HG03066 (cell line): Measurements from ENCODE around the gene LHFPL6.
"Not testable (repeated sequence)": the region's sequence is repeated elsewhere in the genome, so short reads cannot be mapped to it uniquely, and the experiment has no call there.

Experiments
- ATAC-seq: cut with Tn5 transposase; IDR thresholded peaks from one replicate; pipeline ENCODE4 v1.9.1; 2021; ENCODE audit warnings: low read depth; ENCODE audit not compliant: unreplicated experiment

LHFPL6 gene

DNA sequence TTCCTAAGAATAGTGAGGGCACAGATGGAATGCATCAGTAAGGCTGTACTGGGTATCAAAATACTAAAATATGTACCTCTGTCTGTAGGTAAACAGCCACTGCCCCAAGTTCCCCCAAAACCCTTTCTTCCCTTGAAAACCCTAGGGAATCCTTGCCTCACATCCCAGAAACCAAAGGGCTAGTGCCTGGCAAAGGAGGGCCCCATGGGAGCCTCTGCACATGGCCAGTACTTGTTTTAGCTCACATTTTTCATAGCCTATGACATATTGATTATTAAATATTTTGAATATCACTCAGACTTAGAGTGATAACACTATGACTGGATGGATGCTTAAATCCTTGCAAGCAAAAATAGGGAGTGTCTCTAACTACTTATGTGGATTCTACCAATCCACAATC is 237.1 kb downstream of the LHFPL6 start:
- no peak for ATAC-seq

GRCh38 chr13:39364947-39365468 is 238.0 kb downstream of the LHFPL6 start:
- no peak for ATAC-seq

GRCh38 chr13:39363382-39363772 is 239.6 kb downstream of the LHFPL6 start:
- ATAC-seq: no peak

DNA sequence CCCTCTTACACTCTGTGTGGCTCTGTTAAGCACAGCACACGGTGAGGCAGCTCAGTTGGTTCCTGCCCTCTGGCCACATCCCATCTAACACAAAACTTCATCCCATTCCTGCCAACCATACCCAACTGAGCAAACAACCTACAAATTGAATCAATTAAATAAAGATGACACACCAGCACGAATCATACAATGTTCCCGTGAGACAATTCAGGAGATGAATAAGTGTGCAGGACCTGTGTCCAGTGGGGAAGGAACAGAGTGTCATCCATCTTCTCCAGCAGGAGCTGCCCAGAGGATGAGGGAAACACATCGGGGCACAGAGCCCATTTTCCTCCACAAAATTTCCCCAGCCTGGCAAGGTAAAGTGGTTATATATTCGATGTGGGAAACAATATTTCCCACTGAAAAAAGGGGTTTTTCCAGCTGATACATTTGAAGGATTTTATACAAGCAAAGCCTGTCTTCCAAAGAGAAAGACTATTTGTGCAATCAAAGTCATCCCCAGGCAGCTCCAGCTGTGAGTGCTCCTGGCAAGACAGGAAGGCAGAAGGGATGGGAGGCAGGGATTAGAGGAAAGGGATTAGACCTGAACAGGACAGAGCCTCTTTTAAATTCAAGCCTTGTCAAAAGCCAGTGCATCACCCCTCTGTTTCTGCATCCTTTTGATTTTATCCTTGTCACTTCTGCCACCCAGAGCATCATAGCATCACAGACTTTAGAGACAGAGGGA is 240.2 kb downstream of the LHFPL6 start:
- ATAC-seq: no peak

DNA sequence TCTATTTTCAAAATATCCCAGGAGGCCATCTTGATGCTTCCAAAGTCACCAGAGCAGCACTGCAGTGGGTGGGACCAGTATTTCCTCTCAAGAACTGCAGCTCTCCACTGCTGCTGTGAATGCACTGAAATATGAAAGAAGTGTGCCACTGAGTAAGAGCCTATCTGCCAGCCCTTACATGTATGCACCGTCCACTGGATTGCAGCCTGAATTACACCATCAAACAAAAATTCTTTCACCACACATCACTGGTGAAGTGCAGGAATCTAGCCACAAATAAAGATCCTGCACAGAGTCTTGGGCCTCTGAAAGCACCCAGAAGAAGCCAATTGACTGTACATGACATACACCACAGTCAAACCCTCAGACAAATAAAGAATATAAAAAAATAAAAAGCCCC is 249.0 kb downstream of the LHFPL6 start:
- no peak for ATAC-seq

DNA sequence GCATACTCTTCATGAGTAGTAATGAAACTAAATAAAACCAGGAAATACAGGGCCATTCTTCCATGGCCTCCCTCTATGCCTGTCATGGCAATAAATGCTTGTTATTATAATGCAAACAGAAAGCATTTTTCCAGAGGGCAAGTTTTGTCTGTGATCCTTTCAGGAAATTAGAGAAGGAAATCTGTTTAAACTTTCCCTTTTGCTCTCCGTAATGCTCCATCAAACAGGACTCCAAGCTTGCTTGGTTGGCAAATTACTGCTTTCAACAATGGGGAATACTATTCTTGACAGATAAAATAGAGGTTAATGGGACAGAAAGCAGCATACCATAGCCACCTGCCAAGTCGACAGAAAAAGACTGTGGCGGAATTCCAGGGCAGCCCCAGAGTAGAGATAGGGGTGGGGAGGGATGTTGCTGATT is 252.5 kb downstream of the LHFPL6 start:
- ATAC-seq: no peak

DNA sequence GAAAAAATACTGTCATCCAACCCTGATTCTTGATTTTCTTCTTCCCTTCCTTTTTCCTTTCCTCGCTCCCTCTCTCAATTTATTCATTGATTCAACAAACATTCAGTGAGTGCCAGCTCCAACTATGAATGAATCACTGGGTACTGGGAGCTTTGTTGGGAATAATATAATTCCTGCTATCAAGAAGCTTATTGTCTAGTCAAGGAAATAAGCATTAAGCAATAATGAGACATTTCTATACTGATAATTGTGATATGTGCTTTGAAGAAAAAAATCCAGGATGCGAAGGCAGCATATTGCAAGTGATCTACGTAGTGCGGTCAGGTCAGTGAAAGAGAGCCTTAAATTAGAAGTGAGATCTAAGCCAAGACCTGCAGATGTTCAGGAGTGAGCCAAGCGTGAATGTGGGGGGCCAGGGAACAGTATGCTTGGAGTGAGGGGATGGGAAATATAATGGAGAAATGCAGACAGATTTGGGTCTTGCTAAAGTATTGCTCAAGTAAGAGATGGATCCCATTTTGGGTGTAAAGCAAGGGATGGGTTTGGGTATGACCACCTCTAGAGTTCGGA is 253.5 kb downstream of the LHFPL6 start:
- ATAC-seq: no peak

GRCh38 chr13:39347926-39348901 is 254.8 kb downstream of the LHFPL6 start:
- no peak for ATAC-seq

DNA sequence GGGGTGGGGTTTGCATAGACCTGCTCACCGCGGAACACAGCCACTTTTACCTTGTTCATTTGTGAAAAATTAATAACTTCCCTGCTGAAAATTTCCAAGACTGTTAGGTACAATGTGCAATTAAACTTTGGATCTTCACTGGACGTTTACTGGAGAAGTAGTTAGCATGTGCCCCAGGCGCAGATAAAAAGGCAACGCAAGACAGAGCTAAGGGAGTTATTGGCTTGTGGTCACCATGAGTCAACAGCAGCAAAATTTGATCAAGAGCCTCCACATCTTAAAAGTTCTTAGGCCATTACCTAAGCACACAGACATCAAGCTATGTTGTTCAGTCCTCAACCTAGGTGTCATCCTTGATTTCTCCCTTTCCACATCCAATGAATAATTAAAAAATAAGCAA is 257.0 kb downstream of the LHFPL6 start:
- ATAC-seq: no peak

- ATAC-seq: no peak
Observed at GRCh38 chr13:39341251-39341650, 261.7 kb downstream of the LHFPL6 start.

- ATAC-seq: not testable (repeated sequence)
Observed at GRCh38 chr13:39338114-39338513, 264.9 kb downstream of the LHFPL6 start.

- no peak for ATAC-seq
Observed at GRCh38 chr13:39336937-39337336, 266.1 kb downstream of the LHFPL6 start.

GRCh38 chr13:39336207-39336606 is 266.8 kb downstream of the LHFPL6 start:
- no peak for ATAC-seq

DNA sequence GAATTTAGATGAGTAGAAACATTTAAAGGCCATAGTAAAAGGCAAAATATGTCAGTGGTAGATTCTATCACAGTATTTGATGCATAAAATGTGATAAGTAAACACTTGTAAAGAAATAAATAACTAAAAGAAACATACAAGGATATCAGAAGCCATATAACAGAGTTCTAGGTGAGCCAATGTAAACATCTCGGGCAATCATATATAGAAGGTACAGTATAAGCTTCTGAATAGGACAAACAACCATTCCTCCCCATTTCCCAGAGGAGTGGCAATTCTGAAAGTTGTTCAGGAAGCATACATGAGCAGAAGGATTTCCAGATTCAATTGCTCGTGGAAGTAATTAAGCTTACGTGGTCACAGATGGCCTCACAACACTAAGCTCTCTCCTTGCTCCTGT is 267.3 kb downstream of the LHFPL6 start:
- ATAC-seq: no peak

DNA sequence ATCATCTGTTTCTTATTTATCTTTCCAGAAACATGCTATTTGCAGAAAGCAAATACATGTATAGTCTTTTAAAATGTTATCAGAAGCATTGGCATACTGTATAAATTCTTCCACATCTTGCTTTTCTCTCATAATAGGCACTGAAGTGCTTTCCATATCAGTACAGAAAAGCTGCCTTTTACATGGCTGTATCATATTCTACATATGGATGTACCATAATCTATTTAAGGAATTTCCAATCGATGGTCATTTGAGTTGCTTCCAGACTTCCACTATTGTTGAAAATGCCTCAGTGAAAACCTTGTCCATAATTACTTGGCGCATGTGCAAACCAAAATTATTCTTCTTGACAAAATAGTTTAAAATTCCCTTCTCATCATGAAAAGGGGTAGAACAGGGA is 272.5 kb downstream of the LHFPL6 start:
- ATAC-seq: no peak

DNA sequence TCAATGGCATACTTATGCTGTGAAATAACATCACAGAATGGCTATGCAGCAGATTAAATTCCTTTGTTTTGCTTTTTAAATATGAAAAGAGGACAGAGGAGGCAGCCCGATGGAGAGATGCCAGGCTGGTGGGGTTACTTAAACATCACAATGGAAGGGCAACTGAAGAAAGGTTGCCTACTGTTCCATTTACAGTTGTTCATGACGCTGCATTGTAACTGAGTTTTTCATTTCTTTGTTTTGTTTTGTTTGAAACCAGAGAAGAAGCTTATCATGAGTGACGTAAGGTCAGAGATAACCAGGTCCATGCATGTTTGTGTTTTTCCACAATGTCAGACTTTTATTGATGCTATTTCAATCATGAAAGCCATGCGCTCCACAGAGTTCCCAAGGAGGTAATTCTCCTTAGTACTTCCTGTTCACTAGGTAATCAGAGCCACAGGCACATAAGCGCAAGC is 273.8 kb downstream of the LHFPL6 start:
- no peak for ATAC-seq

- no peak for ATAC-seq
Observed at GRCh38 chr13:39327172-39327479, 275.9 kb downstream of the LHFPL6 start.

GRCh38 chr13:39326469-39327171 is 276.4 kb downstream of the LHFPL6 start:
- ATAC-seq: no peak

- ATAC-seq: no peak
Observed at GRCh38 chr13:39324806-39325311, 278.1 kb downstream of the LHFPL6 start.

GRCh38 chr13:39322836-39323585 is 280.0 kb downstream of the LHFPL6 start:
- no peak for ATAC-seq
